ENCODE measurements around the gene RCN1.

GRCh38 chr11:32079553-32079952, 11.3 kb upstream of the RCN1 start:
- no peak for TF ChIP-seq CTCF (conservative IDR thresholded peaks at IDR 0.05 in 1 of 2, IDR thresholded peaks at IDR 0.05 in 1 of 2; ENCODE audit: extremely low read depth in 1 of 2, insufficient read depth in 1 of 2, low read depth in 1 of 2, low read length in 2 of 2)
- TF ChIP-seq EZH2 (IDR thresholded peaks at IDR 0.05; ENCODE audit: borderline replicate concordance, low read length): no peak
